ENCODE results near the gene IVNS1ABP.
"Not testable (repeated sequence)": the region's sequence is repeated elsewhere in the genome, so short reads cannot be mapped to it uniquely, and the experiment has no call there.

The IVNS1ABP gene

GRCh38 chr1:185257950-185258208 is 59.2 kb downstream of the IVNS1ABP start:
- POLR2A ChIA-PET (ENCODE audit: low non-redundant PET), result no interaction called here
- DNase-seq (ENCODE audit: low spot score), result peak; percentile 5
- CTCF ChIA-PET, result no interaction called here
- TF ChIP-seq CTCF (conservative IDR thresholded peaks at IDR 0.05; ENCODE audit: low read depth), result no peak
- H3K27ac ChIP-seq, result no peak overlapping the region

- CTCF ChIA-PET; H3K27ac ChIP-seq; DNase-seq (ENCODE audit: low spot score); POLR2A ChIA-PET (ENCODE audit: low non-redundant PET): not testable (repeated sequence)
Measured at GRCh38 chr1:185257116-185257949, 59.7 kb downstream of the IVNS1ABP start.

GRCh38 chr1:185255595-185255994 is 61.4 kb downstream of the IVNS1ABP start:
- POLR2A ChIA-PET (ENCODE audit: low non-redundant PET); DNase-seq (ENCODE audit: low spot score); CTCF ChIA-PET: not testable (repeated sequence)

GRCh38 chr1:185252404-185252803 is 64.6 kb downstream of the IVNS1ABP start:
- CTCF ChIA-PET; H3K27ac ChIP-seq; DNase-seq (ENCODE audit: low spot score); POLR2A ChIA-PET (ENCODE audit: low non-redundant PET): not testable (repeated sequence)

More at GRCh38 chr1:185255595-185255994, 61.4 kb downstream of the IVNS1ABP start:
- H3K27ac ChIP-seq, result not testable (repeated sequence)

DNA sequence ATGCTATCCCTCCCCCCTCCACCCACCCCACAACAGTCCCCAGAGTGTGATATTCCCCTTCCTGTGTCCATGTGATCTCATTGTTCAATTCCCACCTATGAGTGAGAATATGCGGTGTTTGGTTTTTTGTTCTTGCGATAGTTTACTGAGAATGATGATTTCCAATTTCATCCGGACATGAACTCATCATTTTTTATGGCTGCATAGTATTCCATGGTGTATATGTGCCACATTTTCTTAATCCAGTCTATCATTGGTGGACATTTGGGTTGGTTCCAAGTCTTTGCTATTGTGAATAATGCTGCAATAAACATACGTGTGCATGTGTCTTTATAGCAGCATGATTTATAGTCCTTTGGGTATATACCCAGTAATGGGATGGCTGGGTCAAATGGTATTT is 65.1 kb downstream of the IVNS1ABP start:
- POLR2A ChIA-PET (ENCODE audit: low non-redundant PET); H3K27ac ChIP-seq; CTCF ChIA-PET; DNase-seq (ENCODE audit: low spot score): not testable (repeated sequence)

- ChIA-PET CTCF (no interaction called here), POLR2A (ENCODE audit: low non-redundant PET) (no interaction called here)
- no peak for DNase-seq (ENCODE audit: low spot score)
- no peak overlapping the region for H3K27ac ChIP-seq
- TF ChIP-seq CTCF (conservative IDR thresholded peaks at IDR 0.05; ENCODE audit: low read depth), result no peak
Measured at GRCh38 chr1:185250063-185250462, 67.0 kb downstream of the IVNS1ABP start.

- TF ChIP-seq CTCF (conservative IDR thresholded peaks at IDR 0.05; ENCODE audit: low read depth), result no peak
- no peak overlapping the region for H3K27ac ChIP-seq
- ChIA-PET POLR2A (ENCODE audit: low non-redundant PET) (no interaction called here), CTCF (no interaction called here)
- DNase-seq (ENCODE audit: low spot score), result no peak
Measured at GRCh38 chr1:185249563-185249962, 67.5 kb downstream of the IVNS1ABP start.

Data from RWPE1 (cell line).